GM12878 (cell line): Measurements from ENCODE around the gene PRUNE1.

Experiments used
- CTCF ChIP-seq, 3 experiments: IDR thresholded peaks in 2 of 3; conservative IDR thresholded peaks in 1 of 3; 2 replicates each; pipeline ENCODE4 v1.5.1; 2011; ENCODE audit warnings: low read depth in 3 of 3, low read length in 3 of 3, mild to moderate bottlenecking in 3 of 3, control low read depth in 2 of 3, moderate library complexity in 2 of 3, inconsistent platforms in 1 of 3, mixed read lengths in 1 of 3; ENCODE audit not compliant: control insufficient read depth in 2 of 3, insufficient read depth in 1 of 3; ENCODE audit errors: extremely low read depth in 1 of 3
- KAT2A ChIP-seq: conservative IDR thresholded peaks from 2 replicates; pipeline ENCODE4 v1.6.1; 2011; ENCODE audit warnings: low read depth, low read length; ENCODE audit not compliant: control insufficient read depth
- NFYB ChIP-seq: IDR thresholded peaks from 2 replicates; pipeline ENCODE4 v1.6.1; 2011; ENCODE audit warnings: low read depth, mild to moderate bottlenecking, low read length, improper control_type of control experiment, moderate library complexity; ENCODE audit not compliant: insufficient read depth
- POLR2AphosphoS5 ChIP-seq: IDR thresholded peaks from 2 replicates; pipeline ENCODE4 v1.6.1; 2011; ENCODE audit warnings: mild to moderate bottlenecking, low read length, inconsistent platforms
- RCOR1 ChIP-seq: conservative IDR thresholded peaks from 2 replicates; pipeline ENCODE4 v1.6.1; 2012; ENCODE audit warnings: low read depth, low read length, improper control_type of control experiment
- RFX5 ChIP-seq: IDR thresholded peaks from 2 replicates; pipeline ENCODE4 v1.6.1; 2011; ENCODE audit warnings: low read depth, low read length, improper control_type of control experiment
- SMC3 ChIP-seq: IDR thresholded peaks from 2 replicates; pipeline ENCODE4 v1.6.1; 2011; ENCODE audit warnings: low read length, improper control_type of control experiment, borderline replicate concordance
- TAF1 ChIP-seq: IDR thresholded peaks from 2 replicates; pipeline ENCODE4 v1.6.1; 2011; ENCODE audit warnings: mild to moderate bottlenecking, low read depth, low read length, borderline replicate concordance
- TCF12 ChIP-seq: IDR thresholded peaks from 2 replicates; pipeline ENCODE4 v1.6.1; 2011; ENCODE audit warnings: low read depth, mild to moderate bottlenecking, low read length
- USF2 ChIP-seq: IDR thresholded peaks from 2 replicates; pipeline ENCODE4 v1.6.1; 2011; ENCODE audit warnings: low read depth, low read length, improper control_type of control experiment, borderline replicate concordance
- YY1 ChIP-seq: IDR thresholded peaks from 2 replicates; pipeline ENCODE4 v1.6.1; 2011; ENCODE audit warnings: low read depth, mild to moderate bottlenecking, low read length
- ZBTB40 ChIP-seq: fragments of 450-650 bp; IDR thresholded peaks from 2 replicates; pipeline ENCODE4 v1.6.1; 2016; ENCODE audit warnings: mild to moderate bottlenecking, moderate library complexity, borderline replicate concordance
- TF ChIP-seq, protein P1 (sequence below): IDR thresholded peaks from 2 replicates; pipeline ENCODE4 v1.6.1; 2012; ENCODE audit warnings: low read depth, low read length, improper control_type of control experiment
- TF ChIP-seq, protein P2 (sequence below): IDR thresholded peaks from 2 replicates; pipeline ENCODE4 v1.6.1; 2011; ENCODE audit warnings: low read depth, mild to moderate bottlenecking, low read length, moderate library complexity, borderline replicate concordance; ENCODE audit errors: extremely low read depth

GRCh38 chr1:150964164-150964489 is 44.1 kb upstream of the PRUNE1 start:
- TF ChIP-seq ZBTB40 (no peak), KAT2A (no peak), NFYB (no peak), CTCF (IDR thresholded peaks at IDR 0.05 in 2 of 3, conservative IDR thresholded peaks at IDR 0.05 in 1 of 3; ENCODE audit: control insufficient read depth in 2 of 3, extremely low read depth in 1 of 3, insufficient read depth in 1 of 3, low read depth in 3 of 3, low read length in 3 of 3) (no peak), TAF1 (no peak), YY1 (no peak), USF2 (no peak), POLR2AphosphoS5 (no peak), RFX5 (no peak), TCF12 (no peak), RCOR1 (no peak), SMC3 (no peak)
- TF ChIP-seq, protein P1, sequence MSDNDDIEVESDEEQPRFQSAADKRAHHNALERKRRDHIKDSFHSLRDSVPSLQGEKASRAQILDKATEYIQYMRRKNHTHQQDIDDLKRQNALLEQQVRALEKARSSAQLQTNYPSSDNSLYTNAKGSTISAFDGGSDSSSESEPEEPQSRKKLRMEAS, result no peak
- TF ChIP-seq, protein P2, sequence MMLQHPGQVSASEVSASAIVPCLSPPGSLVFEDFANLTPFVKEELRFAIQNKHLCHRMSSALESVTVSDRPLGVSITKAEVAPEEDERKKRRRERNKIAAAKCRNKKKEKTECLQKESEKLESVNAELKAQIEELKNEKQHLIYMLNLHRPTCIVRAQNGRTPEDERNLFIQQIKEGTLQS, result no peak
